A172 (cell line): ENCODE measurements around the gene DZIP1. TPM values are rescaled to one million over a fixed set of nuclear protein-coding genes. Genes with fewer than 3 reads are reported as not detected.
"Not testable (repeated sequence)": the region's sequence is repeated elsewhere in the genome, so short reads cannot be mapped to it uniquely, and the experiment has no call there.

ENCODE experiments used
- DNase-seq: peaks from one replicate; pipeline ENCODE4 v3.0.0-alpha.2; 2015; ENCODE audit warnings: low spot score
- total RNA-seq: library from RNA; depleted of rRNA; stranded (reverse); fragments of >200 nt; shearing (Covaris generic); gene quantifications from 2 replicates; pipeline ENCODE4 v1.2.3, GENCODE V29; 2014

The DZIP1 gene
- total RNA-seq, 1 experiment from 2014 or later = 35.0 TPM

GRCh38 chr13:95601906-95602305 lies 42.6 kb downstream of the DZIP1 start:
- DNase-seq = no peak

- DNase-seq = no peak
Measured at GRCh38 chr13:95601216-95601615, 43.3 kb downstream of the DZIP1 start.

DNA sequence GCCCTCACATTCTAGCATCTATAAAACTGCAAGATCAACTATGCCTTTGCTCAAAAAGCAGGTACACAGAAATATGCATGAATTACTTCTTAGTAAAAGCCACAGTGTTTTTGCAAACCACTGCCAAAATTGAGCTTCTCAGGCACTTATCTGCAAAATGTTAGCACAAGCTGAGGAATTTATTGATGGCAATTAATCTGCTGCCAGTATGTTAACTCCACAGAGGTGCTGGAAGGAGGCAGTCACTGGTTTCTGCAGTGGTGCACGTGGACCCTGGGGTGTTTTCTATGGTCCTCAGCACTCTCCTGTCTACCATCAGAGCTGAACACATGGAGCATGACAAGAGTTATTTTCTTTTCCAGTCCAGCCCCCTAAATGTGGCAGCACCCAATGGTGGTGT lies 47.8 kb downstream of the DZIP1 start:
- DNase-seq = no peak

- DNase-seq = no peak
Measured at GRCh38 chr13:95593462-95593861, 51.0 kb downstream of the DZIP1 start.

DNA sequence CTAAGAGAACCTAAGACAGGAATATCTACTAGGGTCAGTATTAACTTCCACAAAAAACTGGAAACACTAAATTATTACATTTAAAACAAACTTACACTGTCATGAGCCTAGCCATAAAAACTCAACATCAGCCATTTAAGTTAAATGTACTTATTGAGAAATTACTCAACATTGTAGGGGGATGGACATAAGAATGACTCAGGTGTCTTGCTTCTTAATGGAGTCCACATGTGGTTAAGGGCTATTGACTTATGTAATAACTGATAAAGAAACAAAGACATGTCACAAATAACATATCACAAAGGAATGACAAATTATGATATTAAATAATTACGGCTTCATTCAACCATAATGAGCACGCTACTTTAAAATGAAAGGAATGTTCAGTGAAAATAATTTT lies 55.8 kb downstream of the DZIP1 start:
- DNase-seq = no peak

GRCh38 chr13:95588134-95588533 lies 56.4 kb downstream of the DZIP1 start:
- no peak for DNase-seq

- DNase-seq = no peak
Measured at GRCh38 chr13:95585867-95586266, 58.6 kb downstream of the DZIP1 start.

DNA sequence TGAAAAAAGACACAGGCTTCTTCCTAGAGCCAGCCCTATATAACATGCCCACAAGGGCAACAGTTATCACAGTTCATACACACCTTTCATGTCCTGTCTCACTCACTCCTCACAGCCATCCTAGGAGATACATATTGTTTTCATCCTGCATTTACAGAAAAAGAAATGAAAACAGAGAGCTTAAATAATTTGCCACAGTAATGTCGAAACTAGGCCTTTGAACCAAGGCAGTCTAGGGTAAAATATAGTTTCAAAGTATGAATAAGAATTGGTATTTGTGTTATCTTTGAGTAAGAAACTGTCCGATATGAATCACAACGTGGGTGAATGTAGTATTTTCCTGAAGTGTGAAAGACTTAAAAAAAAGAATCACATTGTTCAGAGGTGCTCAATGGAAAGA lies 65.2 kb downstream of the DZIP1 start:
- DNase-seq = no peak

DNA sequence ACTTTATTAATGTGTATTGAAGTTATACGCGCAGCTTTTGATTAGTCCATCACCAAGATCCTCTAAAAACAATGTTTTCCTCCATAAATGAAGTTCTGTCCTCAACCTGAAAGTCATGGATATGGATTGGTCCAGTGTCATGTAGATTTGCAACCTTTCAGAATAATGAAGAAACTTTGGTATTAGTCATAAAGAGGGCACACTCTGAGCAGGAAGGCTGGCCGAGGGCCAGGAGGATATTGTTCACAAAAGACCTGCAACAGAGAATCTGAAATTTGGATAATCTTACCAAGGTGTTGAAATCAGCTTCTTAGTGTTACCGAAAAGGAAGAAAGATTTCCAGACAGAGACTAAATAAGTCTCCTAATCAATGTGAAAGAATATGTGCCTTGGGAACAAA lies 71.3 kb downstream of the DZIP1 start:
- DNase-seq = peak; percentile 39

DNA sequence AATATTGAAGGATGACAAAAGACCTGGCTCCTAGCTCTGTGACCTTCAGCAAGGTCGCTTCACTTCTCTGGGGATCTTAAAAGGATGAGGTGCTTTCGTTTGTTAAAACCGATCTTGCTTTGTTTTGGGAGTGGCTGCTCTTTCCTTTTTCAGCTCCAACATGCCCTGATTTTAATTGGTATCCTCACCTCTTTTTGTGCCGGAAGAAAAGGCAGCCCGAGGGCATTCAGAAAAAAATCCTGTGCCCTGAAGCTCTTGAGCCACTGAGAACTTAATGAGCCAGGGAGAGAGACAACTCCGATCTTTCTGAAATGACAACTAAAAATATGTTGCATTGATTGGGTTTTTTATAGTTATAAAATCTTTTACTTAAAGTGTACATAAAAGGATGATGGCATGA lies 72.6 kb downstream of the DZIP1 start:
- DNase-seq = no peak

DNA sequence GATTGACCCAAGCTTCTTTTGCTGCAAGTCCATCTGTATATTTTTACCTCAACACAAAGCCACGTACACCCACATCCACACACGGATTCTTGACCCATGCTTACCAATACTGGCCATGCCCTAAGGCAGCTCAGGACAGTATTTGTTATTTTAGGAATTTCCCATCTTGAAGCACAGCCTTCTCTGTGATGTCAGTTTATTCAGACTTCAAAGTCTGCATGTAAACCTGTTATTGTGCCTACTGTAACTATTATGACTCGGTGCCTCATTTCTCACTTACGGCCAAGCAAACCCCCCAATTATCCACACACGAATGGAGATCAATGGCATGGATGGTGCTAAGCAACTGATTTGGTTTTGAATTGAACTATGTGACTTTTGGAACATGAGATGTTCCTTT lies 74.5 kb downstream of the DZIP1 start:
- DNase-seq = no peak

DNA sequence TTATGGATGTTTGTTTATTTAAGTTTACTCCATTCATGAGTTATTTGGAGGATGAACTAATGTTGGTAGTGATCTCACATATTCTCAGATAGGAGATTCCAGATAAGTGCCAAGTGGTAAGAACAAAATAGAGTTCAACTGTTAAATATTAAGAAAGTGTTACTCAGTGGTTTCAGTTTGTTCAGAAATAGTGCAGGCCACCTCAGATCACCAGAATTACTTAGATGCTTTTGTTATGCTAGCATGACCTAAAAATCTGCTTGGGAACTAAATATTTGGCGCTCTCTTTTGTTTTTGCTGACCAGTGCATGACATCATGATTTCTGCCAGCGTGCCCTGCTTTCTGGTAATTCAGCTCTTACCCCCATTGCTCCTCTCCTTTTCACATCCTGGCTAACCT lies 76.4 kb downstream of the DZIP1 start:
- no peak for DNase-seq

GRCh38 chr13:95565758-95566157 lies 78.7 kb downstream of the DZIP1 start:
- DNase-seq = not testable (repeated sequence)

- DNase-seq = peak; percentile 45
Measured at GRCh38 chr13:95564733-95565291, 79.7 kb downstream of the DZIP1 start.

DNA sequence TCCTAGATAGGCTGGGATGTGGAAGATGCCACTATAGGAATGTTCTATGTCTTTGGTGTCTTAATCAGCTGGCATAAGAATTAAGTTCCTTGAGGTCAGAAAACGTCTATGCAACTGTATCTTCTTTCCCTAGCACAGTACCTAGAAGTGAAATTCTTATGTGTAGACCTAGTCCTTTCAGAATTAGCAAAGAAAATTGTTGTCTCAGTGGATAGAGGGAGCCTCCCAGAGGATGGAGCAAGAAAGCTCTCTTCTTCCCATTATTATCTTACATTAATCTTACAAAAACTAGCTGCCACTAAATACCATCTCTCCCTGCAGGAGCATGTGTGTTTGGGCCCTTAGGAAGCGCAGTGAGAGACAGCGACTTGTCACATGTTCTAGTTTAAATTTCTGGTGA lies 80.4 kb downstream of the DZIP1 start:
- DNase-seq = no peak

DNA sequence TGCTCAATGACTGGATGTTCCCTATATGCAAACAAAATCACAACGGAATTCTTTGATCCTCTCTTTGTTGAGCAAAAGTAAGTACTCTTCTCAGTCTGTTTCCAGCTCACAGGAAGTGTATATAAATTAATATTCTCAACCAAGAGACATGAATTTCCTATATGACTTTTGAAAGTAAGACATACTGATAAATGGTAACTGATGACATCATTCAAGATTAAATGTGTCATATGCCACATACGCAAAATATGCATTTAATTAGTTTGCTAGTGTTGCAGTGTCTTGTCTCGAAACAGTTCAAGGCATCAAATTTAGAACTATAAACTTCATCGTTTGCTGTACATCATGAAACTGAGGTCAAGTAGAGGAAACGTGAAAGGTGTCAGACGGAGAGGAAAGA lies 84.1 kb downstream of the DZIP1 start:
- DNase-seq = no peak

GRCh38 chr13:95559100-95559499 lies 85.4 kb downstream of the DZIP1 start:
- no peak for DNase-seq

DNA sequence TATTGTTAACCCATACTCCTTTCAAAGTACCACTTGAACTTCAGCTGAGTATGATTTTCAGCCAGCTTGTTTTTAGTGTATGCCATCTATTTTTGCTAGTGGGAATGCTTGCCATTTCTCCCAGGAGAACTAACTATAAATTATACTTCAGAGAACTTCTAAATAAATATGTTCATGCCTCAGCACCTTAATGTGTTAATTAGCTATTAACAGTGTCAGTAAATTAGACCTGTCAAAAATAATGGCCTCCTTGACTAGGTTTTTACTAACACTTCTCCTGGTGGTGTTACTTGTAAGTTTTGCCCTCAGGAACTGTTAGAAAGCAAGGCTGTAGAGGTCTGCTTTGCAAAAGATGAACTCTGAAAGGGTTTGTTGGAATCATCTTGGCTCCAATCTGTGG lies 87.5 kb downstream of the DZIP1 start:
- no peak for DNase-seq

DNA sequence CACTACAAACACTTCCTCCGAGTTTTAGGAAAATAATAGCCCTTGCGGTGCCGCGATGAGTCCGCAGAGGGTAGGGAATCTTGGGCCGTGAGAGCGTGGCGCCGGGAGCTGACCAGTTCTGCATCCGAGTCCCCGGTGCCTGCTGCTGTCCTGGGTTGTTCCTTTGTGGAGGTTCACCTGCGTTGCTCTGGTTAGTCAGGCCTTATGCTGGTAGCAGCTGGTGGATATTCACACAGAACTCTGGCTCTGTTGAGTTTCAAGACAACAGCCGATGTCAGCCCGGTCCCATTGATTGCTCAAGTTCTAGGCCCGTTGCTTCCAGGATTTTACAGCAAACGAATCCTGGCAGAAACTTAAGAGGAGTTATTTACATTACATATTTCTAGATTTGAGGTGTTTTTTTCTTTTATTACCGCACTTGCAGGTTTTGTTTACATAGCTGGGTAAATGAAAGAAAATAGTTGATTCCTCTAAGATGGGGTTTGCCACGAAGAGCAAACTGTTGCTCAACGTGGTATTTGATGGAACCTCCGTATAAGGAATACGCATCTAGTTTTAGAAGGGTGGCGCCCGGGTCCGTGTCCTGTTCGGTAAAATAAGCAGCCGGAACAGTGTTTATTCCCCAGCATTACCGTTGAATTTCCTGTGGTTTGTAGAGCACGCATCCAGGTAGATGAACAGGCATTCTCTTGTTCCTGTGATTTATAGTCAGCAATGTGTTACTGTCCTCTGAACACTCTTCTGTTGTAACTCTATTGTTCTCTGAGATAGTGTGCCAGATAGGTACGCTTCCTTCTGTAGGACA lies 90.7 kb downstream of the DZIP1 start:
- no peak for DNase-seq

DNA sequence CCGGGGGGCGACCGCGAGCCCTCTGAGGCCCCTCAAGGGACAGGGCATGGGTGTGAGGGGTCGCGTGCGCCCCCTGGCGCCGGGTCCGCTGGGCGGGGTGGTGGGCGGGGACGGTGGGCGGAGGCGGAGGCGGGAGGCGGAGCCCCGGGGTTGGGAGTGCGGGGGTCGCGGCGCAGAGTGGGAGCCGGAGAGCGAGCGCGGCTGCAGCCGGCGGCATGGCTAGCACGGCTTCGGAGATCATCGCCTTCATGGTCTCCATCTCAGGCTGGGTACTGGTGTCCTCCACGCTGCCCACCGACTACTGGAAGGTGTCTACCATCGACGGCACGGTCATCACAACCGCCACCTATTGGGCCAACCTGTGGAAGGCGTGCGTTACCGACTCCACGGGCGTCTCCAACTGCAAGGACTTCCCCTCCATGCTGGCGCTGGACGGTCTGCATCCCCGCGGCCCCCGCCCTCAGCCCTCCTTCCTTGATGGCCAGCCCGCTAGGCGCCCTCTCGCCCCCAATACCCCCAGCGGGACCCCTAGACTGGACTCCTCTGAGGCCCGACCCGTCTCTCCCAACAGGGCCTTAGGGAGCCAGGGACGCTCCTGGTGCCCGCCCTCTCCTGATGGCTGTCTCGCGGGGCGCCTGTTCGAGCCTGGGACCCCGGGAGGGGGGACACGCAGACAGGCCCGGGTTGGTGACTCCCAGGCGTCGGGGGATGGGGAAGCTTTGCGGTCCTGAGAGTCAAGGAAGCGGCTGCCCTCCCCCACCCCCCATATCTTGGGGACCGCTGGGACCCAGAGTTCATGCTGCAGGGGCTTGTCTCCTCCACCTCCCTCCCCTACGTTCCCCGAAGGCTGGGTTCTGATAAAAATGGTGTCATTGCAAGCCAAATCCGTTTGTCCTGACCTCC lies 91.7 kb downstream of the DZIP1 start, which contains the start of gene CLDN10:
Gene CLDN10 (plus strand): TSS at position 182 of the 903 bp plus-strand sequence. CDS start 34 bp downstream, at position 216.
- no peak for DNase-seq

DNA sequence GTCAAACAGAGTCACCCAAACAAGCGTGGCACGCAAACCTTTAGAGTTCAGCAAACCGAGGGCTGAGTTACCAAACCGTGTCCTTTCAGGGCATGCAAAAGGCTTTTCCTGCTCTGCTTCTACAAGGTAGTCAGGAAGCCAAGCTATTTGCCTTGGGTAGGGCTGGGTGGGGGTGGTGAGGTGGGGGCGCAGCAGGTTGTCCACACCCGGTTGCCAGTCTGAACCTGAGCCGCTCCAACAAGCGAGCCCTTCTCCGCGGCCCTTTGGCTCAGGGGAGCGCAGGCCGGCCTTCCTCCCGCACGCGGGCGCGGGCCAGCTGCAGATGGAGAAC lies 92.3 kb downstream of the DZIP1 start:
- DNase-seq = no peak

DNA sequence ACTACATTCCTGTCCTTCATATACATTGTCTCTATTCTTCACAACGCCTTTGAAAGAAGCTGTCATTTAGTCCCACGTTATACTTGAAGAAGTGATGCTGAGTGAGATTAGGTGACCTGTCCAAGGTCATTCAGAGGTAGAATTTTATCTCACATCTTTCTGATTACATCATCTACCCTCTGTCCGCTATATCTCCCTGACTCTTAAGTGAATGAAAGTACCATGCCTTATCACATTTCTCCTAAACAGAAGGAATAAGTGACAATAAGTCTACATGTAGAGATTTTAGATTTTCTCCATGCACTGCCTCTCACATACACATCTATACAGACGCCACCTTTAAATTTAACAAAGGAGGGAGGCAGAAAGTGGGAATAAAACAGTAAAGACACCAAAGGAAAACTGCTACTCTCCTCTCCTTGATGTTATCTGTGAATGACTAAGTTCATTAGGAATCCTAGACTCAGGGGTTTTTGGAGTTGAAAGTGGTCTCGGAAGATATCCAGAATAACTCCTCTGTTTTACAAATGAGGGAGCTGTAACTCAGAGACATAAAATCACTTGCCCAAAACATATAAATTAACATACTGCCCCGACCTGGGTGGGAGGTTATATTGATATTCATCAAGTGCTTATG lies 96.9 kb downstream of the DZIP1 start:
- no peak for DNase-seq
